RWPE1 (cell line): Measurements from ENCODE around the gene NTM.
"Not testable (repeated sequence)": the region's sequence is repeated elsewhere in the genome, so short reads cannot be mapped to it uniquely, and the experiment has no call there.

ENCODE experiments used
- CTCF ChIA-PET: fragments of 350-600 bp; sonication (Branson Sonifier 250); formaldehyde crosslinking; extraction: SDS; loops from one replicate; lab custom pipeline; 2021; lab: Yijun Ruan, JAX
- POLR2A ChIA-PET: fragments of 400-600 bp; formaldehyde crosslinking; extraction: SDS; loops from one replicate; lab custom pipeline; 2020; ENCODE audit warnings: antibody characterized with exemption; ENCODE audit not compliant: low non-redundant PET; lab: Yijun Ruan, JAX
- DNase-seq: peaks from one replicate; pipeline ENCODE4 v3.0.0; 2012; ENCODE audit warnings: low spot score
- H3K27ac ChIP-seq: fragments of 450-650 bp; 2 replicates; pipeline ENCODE4 v1.5.1; 2017
- CTCF ChIP-seq: fragments of 450-650 bp; conservative IDR thresholded peaks from 2 replicates; pipeline ENCODE4 v1.5.1; 2017; ENCODE audit warnings: low read depth, mild to moderate bottlenecking

Gene NTM

GRCh38 chr11:131422496-131422895, 52.1 kb downstream of the NTM start:
- ChIA-PET POLR2A (no interaction called here), CTCF (interaction anchor here (0.6 kb wide), 1 partner anchor 427 kb away, joined by 3 read pairs; no protein-coding TSS in a partner anchor)
- TF ChIP-seq CTCF = no peak
- DNase-seq = no peak
- no peak overlapping the region for H3K27ac ChIP-seq

GRCh38 chr11:131423688-131424087, 53.3 kb downstream of the NTM start:
- ChIA-PET POLR2A (interaction anchor here (0.7 kb wide), 1 partner anchor 11 kb away, joined by 8 read pairs; no protein-coding TSS in a partner anchor), CTCF (interaction anchor here (0.7 kb wide), 2 partner anchors 172 to 703 kb away, joined by 3 to 4 read pairs; no protein-coding TSS in a partner anchor)
- DNase-seq = peak; percentile 26
- TF ChIP-seq CTCF = no peak
- H3K27ac ChIP-seq = no peak overlapping the region

- not testable (repeated sequence) for H3K27ac ChIP-seq, DNase-seq
- POLR2A ChIA-PET = interaction anchor here (0.7 kb wide), 1 partner anchor 10 kb away, joined by 8 read pairs; no protein-coding TSS in a partner anchor
- CTCF ChIA-PET = interaction anchor here (0.7 kb wide), 2 partner anchors 171 to 270 kb away, joined by 3 read pairs; no protein-coding TSS in a partner anchor
Measured at GRCh38 chr11:131424257-131424876, 54.0 kb downstream of the NTM start.

GRCh38 chr11:131425285-131425684, 54.9 kb downstream of the NTM start:
- no peak for DNase-seq
- H3K27ac ChIP-seq = no peak overlapping the region
- POLR2A ChIA-PET = no interaction called here
- no peak for TF ChIP-seq CTCF
- CTCF ChIA-PET = interaction anchor here (0.7 kb wide), 1 partner anchor 269 kb away, joined by 3 read pairs; no protein-coding TSS in a partner anchor

GRCh38 chr11:131428853-131429252, 58.4 kb downstream of the NTM start:
- TF ChIP-seq CTCF = no peak
- POLR2A ChIA-PET = no interaction called here
- no peak for DNase-seq
- H3K27ac ChIP-seq = no peak overlapping the region
- CTCF ChIA-PET = no interaction called here

- ChIA-PET POLR2A (no interaction called here), CTCF (no interaction called here)
- no peak for DNase-seq
- no peak for TF ChIP-seq CTCF
- H3K27ac ChIP-seq = no peak overlapping the region
Measured at GRCh38 chr11:131430473-131431208, 60.2 kb downstream of the NTM start.
